Measurements from ENCODE around the gene ARSJ.

Gene ARSJ

DNA sequence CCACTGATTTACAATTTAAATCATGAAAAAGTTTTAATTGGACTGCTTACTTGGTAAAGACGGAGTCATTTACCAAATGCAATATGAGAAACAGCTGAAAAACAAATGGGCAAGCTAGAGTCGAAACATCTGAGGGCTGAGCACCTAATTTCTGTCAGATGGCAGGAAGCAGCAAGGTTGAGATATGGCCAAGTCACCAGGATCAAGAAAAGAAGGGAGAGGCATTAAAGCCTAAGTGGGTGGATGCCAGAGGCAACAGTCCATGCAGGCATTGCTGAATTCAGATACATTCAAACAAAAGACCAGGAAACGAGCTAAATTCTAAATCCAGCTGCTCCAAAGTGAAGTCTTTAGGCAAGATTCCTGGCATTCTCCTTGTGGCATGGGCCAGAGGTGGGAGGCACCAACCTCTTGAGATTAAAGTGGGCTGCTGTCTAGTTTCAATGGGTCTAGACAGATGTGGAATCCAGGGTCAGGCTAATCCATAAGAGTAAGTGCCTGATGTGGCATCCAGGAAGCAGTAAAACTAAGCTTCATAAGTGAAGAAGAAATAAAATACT is 8.0 kb upstream of the ARSJ start:
- DNase-seq (ENCODE audit: low spot score) = no peak

DNA sequence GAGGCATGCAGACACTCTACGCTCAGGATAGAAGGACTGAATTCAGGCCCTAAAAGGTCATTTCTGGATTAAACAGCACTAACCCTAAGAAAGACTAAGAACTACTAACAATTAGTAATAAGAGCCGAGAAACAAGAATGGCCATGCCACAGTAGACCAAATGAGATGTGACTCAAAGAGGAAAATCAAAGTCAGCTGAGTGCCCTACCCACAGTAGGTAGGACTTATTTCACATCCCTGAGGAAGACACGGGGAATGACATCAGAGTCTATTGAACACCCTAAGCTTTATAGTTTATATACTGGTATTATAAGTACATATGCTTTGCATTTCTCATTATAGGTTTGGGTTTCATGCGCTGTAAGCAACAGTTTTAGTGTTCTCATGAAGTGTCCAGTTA is 2.7 kb upstream of the ARSJ start:
- DNase-seq (ENCODE audit: low spot score) = no peak

DNA sequence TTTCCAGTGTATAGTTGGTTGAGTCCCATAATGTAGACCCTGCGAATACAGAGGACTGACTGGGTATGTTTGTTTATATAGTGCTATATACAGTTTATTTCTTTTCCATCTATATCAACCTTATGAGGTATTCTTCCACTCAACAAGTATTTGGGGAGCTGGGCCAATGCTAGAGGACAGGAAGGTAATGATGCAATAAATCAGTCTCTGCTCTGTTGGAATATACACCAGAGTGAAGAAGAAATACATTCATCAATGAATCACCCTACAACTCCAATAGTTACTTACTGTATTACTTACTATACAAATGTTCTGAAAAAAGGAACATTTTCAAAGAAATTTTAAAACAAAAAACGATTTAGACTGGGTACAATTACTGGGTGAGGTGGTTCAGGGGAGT is 2.1 kb upstream of the ARSJ start:
- no peak for DNase-seq (ENCODE audit: low spot score)

DNA sequence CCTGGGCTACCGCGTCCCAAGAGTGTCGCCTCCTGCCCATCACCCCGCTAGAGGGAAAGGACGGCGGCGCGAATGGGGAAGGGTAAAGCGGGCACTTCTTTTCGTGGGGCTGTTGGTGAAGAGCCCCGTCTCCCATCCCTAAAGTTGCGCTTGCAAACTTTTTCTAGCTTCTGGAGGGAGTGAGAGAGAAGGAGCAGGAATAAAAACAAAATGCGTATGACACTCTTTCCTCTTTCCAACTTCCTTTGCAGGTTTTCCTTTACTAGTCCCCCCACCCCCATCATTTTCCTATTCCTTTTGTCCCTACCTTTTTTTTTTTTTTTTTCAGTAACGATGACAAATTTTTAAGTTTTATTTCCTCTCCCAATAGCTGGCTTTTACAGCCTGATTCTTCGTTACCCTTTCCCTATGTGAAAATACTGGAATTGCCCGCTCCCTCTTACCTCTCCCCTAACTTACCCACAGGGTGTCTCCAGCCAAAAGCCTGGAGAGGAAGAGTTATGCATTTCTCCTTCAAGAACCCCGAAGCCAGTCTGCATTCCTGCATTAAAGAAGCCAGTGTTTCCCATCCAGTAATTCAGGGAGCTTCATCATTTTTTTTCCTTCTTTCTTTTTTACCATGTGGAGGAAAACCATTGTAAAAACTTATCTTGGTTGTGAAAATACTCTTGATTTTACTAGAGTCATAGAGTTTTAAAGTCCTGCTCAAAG is 613 bp upstream of the ARSJ start:
- peak; percentile 32 for DNase-seq (ENCODE audit: low spot score)

DNA sequence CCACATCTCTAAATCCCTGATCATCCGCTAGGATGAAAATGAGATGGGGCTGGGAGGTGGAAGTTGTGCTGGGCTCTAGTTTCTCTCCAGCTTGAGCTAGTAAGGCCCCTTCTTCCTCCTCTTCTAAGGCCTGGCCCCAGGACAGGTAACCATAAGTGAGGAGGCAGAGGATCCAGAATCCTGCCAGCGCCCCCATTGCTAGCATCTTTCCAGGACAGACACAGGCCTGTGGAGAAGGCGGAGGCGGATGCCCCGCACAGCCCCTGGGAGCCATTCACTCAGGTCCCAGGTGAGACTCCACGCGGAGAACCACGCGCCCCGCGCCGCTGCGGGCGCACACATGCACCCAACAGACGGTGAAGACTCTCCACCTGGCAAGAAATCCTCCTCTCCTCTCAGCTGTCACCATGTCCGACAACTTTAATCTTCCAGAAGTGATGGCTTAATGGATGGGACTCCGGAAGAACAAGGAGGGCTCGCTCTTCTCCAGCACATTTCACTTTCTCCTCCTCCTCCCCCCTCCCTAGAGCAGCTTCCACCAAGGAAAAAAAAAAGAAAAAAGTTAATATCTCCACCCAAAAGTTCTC is 793 bp downstream of the ARSJ start:
- peak; percentile 33 for DNase-seq (ENCODE audit: low spot score)

DNA sequence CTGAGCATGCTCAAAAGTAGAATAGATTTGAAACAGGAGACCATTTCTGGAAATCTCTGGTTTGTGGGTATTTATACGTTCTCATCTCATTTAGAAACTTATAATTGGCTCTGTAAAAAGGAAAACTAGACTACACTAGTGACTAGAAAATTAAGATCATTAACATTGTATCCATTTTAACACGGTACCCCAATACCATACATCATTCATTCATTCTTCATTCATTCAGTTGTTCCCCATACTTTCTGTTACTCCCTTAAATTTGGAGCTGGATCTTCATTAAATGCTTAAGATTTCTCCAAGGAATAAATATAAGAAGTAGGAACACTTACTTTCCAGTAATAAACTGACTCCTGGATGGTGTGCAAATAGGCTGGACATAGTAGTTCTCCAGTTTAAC is 1.3 kb downstream of the ARSJ start:
- no peak for DNase-seq (ENCODE audit: low spot score)

DNA sequence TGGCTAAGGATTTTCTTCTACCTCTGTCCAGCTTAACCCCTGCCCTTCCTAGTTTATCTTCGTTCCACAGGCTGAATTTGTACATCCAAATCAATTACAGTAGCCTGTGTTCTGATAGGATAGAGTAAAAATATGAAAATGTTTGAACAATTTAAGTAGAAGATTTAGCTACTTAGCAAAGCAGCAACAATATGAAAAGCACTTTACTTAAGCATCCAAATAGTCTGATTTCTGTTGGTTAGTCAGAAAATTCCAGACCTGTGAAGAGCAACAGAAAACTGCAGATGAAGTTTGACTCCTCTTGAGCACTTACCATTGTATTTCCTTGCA is 2.0 kb downstream of the ARSJ start:
- DNase-seq (ENCODE audit: low spot score) = no peak

DNA sequence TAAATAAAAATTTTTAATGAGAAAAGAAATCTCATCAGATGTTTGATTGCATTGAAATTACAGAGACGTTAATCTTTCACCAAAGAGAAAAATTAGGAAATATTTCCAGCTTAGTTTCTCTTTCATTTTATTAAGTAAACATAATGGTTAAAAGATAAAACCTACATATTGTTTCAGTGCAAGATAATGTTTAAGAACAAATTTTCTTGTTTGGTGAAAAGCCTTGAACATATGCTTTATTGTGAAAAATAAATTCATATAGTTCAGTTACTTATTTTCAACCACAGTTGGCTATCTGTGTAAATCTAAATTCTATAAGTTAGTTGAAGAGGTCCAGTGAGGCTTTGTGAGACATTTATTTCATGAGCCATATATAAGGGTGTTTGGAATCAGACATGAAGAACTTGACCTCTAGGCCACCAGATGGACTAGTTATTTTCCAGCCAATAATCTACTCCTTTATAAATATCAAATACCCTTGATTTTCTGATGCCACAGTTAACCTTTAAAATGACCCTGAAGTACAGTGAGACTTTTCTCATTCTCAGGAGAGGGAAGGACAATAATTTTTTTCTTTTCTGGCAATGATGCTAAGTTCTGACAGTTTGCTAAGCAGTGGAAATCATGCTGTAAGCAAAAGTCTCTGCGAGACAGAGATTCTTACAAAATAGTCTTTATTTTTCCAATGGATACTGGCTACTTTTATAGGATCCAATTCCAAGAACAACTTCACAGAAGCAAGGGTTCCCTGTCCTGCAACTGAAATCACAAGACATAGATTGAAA is 2.5 kb downstream of the ARSJ start:
- DNase-seq (ENCODE audit: low spot score) = no peak

DNA sequence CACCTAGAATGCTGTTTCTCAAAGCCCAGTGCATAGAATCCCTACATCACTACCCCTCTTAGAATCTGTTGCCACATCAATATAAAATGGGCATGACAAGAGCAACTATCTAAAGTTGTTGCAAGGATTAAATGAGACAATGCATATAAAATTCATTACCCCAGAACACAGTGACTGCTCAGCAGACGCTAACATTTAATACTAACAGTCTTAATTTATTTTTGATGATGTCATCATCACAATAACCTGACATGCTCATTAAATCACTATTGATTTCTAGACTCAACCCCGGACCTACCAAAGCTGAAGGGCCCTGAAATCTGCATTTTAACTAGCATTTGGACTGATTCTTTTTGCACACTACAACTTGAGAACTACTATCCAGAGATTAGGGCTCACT is 3.9 kb downstream of the ARSJ start:
- DNase-seq (ENCODE audit: low spot score) = no peak

DNA sequence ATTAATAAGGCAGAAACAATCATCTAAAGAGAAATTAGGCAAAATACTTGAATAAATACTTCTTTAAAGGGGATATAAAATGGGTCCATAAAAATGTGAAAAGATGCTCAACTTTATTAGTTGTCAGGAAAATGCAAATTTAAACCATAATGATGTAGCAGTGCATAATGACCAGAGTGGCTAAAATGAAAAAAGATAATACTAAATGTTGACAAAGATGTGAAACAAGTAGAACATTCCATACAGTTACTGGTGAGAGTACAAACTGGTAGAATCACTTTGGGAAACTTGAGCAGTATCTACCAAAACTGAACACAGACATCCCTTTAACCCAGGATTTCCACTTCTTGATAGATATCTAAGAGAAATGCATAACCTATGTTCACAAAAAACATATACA is 5.0 kb downstream of the ARSJ start:
- DNase-seq (ENCODE audit: low spot score) = no peak

DNA sequence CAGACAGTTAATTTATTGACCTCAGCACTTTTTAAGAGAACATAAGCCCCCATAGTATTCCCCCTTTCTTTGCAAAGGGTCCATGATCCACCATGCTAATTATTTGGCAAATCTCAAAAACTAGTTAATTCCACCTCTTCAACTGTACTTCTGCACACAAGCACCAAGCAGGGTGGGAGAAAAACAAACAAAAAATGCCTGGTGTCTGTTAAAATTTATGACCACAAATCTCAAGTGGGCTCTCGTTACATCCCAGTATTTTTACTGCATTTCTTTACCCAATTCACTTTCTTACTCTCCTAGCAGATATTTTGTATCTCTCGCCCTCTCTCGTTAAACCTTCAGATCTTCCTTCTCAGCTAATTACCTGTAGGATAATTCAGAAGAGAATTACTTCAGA is 6.1 kb downstream of the ARSJ start:
- DNase-seq (ENCODE audit: low spot score) = no peak

DNA sequence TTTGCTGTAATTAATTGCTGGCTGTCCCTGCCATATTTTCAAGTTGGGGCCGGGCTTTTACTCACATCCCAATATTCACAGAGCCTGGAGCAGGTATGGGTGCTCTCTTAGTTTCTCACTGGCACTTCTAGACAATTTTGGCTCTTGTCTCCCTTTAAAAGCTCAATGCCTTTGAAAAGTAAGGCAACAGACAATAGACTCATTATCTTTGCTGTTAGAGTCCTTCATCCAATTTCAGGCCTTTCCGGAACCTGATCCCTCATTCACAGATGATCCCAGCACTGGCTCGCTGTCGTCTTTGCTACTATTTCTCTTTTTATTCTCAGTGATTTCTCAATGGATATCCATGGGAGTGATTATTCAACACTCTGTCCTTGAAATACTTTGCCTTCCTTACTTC is 6.7 kb downstream of the ARSJ start:
- no peak for DNase-seq (ENCODE audit: low spot score)

DNA sequence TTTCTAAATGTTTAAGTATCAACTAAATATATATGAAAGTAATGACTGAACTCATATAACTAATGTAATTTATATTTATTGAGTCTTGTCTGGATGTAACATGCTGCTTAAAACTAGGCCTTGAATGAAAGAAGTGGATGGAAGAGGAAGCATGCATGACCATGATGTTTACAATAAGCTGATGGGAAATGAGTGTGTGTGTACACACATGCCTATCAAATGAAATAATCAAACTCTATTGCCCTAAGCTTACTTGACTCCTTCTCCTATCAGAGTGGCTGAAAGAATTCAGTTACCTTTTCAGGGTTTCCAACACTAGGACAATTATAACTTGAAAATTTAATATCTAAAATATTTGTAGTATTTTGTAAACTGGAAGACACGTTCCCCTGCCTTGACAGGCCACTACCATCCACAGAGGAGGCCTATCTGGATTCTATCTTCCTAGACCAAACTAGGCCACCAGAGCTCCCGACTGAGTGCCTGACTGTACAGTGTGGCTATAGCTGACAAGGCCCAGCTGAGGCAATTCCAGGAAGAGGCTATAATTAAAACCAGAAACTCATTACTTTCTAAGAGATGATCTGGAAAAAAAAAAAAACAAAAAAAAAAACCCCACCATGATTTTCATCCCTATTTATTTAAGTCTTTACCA is 7.6 kb downstream of the ARSJ start:
- DNase-seq (ENCODE audit: low spot score) = peak; percentile 35

DNA sequence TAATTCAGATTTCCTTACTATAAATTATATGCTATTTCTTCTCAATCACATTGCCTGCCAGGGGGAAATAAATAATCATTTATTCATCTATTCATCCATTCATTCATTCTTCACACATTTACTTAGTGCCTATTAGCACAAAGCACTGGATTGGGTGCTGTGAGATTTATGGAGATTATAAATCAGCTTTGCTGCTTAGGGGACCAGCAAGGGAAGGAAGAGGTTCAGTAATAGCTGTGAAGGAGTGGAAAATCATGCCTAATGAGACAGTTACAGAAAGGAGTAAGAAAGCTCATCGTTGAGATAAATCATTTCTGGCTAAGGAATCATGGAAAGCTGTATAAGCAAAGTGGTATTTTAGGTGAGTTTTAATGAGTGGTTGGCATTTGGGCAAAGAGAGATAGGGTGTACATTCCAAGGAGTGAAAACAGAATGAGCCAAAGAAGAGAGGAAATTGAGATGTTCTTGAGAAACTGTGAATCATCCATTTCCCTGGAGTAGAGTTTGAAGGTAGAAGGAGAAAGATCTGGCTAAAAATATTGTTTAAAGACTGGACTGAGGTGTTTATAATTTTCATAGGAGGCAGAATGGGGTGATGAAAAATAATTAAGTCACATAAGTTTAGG is 9.6 kb downstream of the ARSJ start:
- DNase-seq (ENCODE audit: low spot score) = no peak

DNA sequence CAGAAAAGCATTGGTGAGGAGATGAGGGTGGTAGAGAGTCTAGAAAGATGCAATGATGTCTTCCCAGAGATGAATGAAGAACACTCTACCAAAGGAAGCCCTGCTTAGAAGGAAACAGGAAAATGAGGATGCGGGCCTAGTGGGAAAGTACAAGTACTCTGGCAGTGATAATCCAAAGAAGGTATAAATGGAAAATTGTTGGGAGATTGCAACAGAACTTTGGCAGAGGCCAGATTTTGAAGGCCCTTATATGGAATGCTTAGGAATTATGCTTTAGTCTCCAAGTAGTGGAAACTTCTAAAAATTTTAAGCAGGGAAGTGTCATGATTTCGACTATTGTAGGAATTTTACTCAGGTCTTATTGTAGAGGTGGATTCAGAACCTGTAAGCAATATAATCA is 11.0 kb downstream of the ARSJ start:
- no peak for DNase-seq (ENCODE audit: low spot score)

DNA sequence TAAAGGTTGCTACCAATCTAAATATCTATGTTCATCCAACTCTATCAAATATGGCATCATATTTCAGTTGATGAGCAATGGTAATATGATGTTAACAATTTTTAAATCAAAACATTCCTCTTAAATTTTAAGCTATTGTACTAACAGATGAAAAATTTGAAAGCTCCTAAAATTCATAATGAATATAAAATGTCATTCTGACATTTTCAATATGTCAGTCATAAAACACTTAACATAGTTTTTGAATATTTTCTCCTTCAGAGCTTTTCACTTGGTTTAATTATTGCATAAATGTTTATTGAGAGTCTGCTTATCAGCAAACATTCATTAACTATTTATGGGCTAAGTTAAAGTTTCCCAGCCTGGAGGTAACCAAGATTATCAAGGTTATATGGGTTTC is 11.8 kb downstream of the ARSJ start:
- no peak for DNase-seq (ENCODE audit: low spot score)

DNA sequence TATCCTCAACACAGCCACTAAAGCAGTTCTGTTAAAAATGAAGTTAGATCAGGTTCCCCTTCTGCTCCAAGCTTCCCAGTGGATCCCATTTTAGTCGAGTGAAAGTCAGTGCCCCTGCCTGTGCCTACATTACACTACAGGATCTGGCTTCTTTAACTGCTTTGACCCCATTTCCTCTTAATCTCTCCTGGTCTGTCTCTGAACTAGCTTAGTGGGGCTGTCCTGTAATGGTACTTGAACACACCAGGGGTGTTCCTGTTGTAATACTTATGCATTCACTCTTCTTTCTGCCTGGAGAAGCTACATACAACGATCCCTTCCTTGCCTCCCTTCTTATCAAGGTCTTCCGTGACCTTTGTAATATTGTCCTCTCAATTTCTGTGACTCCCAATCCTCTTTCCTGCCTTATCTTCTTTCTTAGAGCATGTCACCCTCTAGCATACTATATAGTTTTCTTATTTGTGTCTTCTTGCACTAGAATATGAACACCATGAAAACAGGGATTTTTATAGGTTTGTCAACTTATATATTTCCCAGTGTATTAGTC is 16.7 kb downstream of the ARSJ start:
- DNase-seq (ENCODE audit: low spot score) = no peak

DNA sequence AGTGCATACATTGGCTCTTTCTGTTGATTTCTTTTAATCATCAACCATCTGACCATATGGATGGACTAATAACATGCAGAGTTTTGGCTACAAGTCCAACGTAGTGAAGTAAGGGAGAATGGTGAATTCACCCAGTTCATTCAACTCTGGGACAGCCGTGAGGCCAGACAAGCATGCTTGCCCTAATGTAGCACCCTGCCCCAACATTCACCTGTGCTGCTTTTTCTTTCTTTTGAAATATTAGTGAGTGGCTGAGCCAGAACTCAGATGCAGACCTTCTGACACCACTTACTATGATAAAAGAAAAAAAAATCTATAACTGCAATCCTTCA is 17.5 kb downstream of the ARSJ start:
- DNase-seq (ENCODE audit: low spot score) = no peak

DNA sequence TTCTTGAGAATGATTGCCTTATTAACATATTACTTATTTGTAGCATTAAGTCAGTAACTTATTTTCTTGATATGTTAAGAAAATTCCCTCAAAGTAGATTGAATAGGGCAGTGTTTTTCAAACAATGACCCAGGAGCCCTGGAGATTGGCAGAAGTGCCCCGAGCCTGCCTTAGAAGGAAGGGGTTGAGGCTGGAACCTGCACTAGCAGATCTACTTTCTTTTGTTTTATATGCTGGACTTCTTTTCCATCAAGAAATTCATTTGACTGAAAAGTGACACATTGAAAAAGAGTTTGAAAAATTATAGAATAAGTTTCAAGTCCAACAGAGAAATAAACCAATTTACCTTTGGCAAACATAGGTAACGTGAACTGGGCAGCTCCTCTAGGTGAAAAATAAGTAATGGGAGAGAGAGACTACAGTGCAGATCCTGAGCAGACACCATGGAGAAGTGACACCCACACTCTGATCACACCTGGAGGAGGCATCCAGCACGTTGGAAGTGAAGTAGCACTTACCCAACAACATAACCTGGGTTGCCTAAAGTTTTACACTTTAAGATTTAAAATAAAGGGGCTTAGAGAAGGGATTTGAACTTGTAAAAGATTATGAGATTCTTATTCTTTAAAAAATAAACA is 18.6 kb downstream of the ARSJ start:
- DNase-seq (ENCODE audit: low spot score) = no peak

DNA sequence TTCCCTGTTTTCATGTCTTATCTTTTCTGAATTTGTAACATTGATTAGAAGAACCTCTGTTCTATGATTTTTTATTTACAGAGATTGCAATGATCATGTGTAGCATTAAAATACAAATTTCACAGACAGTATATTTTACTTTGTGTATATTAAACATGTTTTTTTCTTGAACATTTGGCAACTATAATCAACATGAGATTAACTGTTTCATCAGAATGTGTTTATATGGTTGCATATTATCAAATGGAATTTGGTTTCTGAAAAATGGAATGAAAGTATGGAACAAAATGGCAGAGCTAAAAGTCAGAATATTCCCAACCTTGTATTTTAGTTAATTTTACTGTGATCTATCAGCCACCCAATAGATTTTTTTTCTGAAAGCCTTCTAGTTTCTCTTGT is 19.9 kb downstream of the ARSJ start:
- DNase-seq (ENCODE audit: low spot score) = no peak

DNA sequence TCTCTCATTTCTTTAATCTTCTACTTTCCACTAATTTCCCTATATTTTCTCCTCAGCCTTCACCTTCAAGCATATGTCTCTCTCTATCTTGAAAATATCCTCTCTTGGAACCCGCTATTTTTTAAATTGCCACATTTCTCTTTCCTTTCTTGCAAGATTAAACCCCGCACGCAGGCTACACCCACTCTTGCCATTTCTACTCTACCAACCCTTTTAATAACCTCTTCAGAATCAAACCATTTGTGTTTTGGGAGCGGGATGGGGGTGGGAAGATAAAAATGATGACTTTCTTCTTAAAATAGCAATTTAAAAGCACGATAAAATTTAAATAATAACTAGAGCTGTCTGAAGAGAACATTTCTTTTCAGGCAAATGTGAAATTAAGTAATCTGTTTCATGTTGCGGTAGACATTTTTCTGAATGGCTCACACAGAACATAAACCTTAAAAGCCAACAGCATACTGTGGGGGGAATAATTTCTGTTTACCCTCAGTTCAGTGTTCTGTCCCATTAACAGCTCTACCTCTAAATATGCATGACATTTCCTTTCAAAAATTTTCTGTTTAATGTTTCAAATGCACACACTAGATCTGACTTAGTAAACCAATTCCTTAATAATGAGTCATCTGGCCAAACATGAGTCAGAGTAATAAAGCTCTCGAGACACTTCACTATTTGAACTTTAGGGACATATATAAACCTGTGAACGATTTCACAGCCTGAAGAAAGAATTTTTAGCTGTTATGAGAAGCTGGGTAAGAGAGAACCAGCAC is 20.5 kb downstream of the ARSJ start:
- peak; percentile 96 for DNase-seq (ENCODE audit: low spot score)
